Bronchial epithelial cell (primary cell): ENCODE results near the gene SIAE. TPM values are rescaled to one million over a fixed set of nuclear protein-coding genes. Genes with fewer than 3 reads are reported as not detected.
A peak's percentile ranks its signal among the peaks of the same experiment; 100 is the strongest.

Experiments used
- DNase-seq: peaks from one replicate; pipeline ENCODE4 v3.0.0-alpha.2; 2010; ENCODE audit warnings: low read depth
- FAIRE-seq: peaks from 2 replicates; lab custom pipeline; 2011; peaks lifted over from hg19 to GRCh38; lab: Jason Lieb, UNC
- H3K27me3 ChIP-seq: 2 replicates; pipeline ENCODE4 v1.5.1; 2011; ENCODE audit warnings: low read length; ENCODE audit not compliant: control insufficient read depth, insufficient read depth
- H3K36me3 ChIP-seq: 2 replicates; pipeline ENCODE4 v1.5.1; 2011; ENCODE audit warnings: low read length; ENCODE audit not compliant: control insufficient read depth, insufficient read depth
- H3K4me3 ChIP-seq: 2 replicates; pipeline ENCODE4 v1.5.1; 2011; ENCODE audit warnings: mild to moderate bottlenecking, low read depth, low read length, control low read depth
- total RNA-seq: library from RNA; depleted of rRNA; stranded (reverse); fragments of >200 nt; gene quantifications from 2 replicates; pipeline ENCODE4 v1.2.1, GENCODE V29; 2014
- TF ChIP-seq, protein P1 (sequence below): IDR thresholded peaks from 2 replicates; pipeline ENCODE4 v1.5.1; 2011; ENCODE audit warnings: mild to moderate bottlenecking, moderate library complexity, low read length, control low read depth, inconsistent platforms; ENCODE audit not compliant: insufficient read depth, severe bottlenecking

SIAE gene
- total RNA-seq, 1 donor from 2014 or later, result 9.0 TPM

DNA sequence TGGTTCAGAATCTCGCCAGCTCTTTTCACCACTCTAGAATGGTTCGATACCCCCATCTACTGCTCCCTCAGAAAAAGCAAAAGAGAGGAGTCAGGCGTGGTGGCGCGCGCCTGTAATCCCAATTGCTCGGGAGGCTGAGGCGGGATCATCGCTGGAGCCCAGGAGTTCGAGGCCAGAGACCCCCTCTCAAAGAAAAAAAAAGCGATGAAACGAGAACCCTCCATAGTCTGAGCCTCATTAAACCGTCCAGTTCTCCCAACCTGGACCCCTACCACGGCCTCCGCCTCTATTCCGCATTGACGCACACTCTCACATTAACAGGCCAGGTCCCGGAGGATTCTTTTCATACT, 604 bp upstream of the SIAE start:
- no peaks in the 10 kb centered on the region for H3K27me3 ChIP-seq
- peak overlapping the region; percentile 74 for H3K4me3 ChIP-seq
- FAIRE-seq, result no peak
- no peaks in the 10 kb centered on the region for H3K36me3 ChIP-seq
- TF ChIP-seq, protein P1, sequence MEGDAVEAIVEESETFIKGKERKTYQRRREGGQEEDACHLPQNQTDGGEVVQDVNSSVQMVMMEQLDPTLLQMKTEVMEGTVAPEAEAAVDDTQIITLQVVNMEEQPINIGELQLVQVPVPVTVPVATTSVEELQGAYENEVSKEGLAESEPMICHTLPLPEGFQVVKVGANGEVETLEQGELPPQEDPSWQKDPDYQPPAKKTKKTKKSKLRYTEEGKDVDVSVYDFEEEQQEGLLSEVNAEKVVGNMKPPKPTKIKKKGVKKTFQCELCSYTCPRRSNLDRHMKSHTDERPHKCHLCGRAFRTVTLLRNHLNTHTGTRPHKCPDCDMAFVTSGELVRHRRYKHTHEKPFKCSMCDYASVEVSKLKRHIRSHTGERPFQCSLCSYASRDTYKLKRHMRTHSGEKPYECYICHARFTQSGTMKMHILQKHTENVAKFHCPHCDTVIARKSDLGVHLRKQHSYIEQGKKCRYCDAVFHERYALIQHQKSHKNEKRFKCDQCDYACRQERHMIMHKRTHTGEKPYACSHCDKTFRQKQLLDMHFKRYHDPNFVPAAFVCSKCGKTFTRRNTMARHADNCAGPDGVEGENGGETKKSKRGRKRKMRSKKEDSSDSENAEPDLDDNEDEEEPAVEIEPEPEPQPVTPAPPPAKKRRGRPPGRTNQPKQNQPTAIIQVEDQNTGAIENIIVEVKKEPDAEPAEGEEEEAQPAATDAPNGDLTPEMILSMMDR, result no peak
- no peak for DNase-seq

DNA sequence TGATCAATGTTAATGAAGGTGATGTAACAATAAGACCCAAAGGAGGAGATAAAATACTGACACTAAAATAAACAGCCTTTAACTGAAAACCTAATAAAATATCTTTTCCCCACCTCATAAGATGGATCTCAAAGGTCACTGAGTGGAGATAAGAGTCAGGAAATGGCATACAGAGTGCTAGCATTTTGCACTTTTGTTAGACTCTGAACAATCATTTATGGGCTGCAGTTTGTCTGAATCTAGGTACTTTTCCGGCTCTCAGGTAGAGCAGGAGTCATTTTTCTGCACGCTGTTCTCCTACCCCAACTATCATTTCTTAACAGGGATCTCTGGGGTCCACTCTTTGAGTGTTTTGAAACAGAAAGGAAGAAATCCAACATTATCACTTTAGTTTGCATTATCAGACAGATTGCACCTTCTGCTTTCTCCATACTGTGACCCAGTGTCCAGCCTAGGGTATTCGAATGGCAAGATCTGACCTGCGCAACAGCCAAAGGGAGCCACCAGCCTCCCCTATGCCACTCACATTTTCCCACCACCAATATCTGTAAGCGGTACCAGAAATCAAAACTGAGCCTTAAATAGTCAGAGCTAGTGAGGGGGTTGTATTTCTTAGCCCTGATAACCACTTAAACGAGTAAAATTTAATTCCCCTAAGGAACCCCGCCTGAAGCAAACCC, 863 bp downstream of the SIAE start:
- no peak for FAIRE-seq
- DNase-seq, result no peak

DNA sequence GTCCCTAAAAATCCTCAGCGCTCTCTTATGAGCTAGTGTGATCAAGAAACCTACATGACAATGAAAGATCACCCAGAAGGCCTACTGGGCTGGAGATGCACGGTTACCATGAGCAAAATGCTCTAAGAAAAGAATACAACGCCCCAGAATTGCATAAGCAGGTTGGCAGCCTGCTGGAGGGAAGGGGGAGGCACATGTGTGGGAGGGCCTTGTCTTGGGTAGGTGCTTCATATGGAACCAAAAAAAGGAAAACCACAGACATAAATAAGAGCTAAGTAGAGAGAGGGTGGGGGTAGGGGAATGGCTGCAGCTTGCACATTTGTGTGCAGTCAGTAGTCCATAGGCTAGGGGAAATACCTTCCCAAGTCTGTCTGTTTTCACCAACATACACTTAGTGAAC, 2.8 kb downstream of the SIAE start:
- Histone ChIP-seq H3K4me3 (no peak overlapping the region), H3K27me3 (no peaks in the 10 kb centered on the region), H3K36me3 (no peaks in the 10 kb centered on the region)
- TF ChIP-seq, protein P1, result no peak
- DNase-seq (no peak), FAIRE-seq (no peak)

More for the DNA sequence above, 863 bp downstream of the SIAE start:
- Histone ChIP-seq H3K27me3 (no peaks in the 10 kb centered on the region), H3K4me3 (peak overlapping the region; percentile 74), H3K36me3 (no peaks in the 10 kb centered on the region)
- TF ChIP-seq, protein P1, result no peak

DNA sequence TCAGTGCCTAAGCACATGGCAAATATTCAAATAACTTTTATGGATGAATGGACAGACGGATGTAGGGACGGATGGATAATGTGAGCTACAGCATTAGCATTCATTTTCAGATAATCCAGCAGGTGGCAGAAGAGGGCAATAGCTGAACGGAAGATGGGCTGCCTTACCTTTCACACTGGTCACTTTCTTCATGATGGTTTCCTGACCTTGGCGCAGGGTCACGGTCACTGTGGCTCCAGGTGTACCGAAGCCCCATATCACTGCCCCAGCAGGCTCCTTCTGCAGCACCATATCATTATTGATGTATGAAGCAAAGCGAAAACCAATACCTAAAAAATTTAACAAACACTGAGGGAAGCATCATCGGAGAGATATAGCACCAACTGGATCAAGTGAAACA, 4.3 kb downstream of the SIAE start:
- Histone ChIP-seq H3K36me3 (no peaks in the 10 kb centered on the region), H3K4me3 (no peak overlapping the region), H3K27me3 (no peaks in the 10 kb centered on the region)
- peak; percentile 47 for DNase-seq
- TF ChIP-seq, protein P1, result peak; percentile 84
- FAIRE-seq, result no peak

DNA sequence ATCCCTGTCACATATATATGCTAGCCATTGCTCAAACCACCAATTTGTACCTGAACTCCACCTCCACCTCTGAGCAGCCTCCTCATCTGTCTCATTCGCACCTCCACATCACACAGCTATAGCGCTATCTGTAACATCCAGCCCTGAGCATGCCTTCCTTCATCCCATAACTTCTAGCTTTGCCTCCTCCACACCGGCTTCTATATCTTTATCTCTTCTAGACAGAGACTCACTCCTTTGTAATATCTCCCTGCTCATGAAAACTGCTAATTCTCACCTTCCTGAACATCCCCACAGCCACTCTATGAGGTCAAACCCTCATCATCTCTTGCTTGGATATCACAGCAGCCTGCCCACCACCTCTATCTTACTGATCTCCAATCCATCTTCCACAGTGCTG, 5.9 kb downstream of the SIAE start:
- DNase-seq (no peak), FAIRE-seq (no peak)
- no peaks in the 10 kb centered on the region for H3K36me3 ChIP-seq
- TF ChIP-seq, protein P1, result no peak
- H3K27me3 ChIP-seq, result no peaks in the 10 kb centered on the region
- H3K4me3 ChIP-seq, result no peak overlapping the region

DNA sequence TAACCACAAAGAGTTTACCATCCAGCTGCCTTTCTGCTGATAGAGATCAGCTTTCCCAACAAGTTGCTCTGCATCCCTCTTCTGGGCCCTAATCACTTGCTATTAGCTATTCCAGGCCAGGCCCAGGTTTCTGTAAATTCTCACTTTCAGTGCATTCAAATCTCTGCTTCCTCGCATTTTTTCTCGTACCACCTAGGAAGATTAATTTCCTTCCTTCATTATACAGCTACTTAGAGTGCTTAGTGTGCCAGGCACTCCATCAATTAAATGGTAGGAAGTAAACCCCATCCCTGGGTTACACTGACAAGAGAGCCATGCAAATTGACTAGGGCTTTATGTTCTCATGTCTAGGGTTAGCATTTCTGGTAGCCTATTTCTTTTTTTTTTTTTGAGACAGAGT, 9.7 kb downstream of the SIAE start:
- H3K4me3 ChIP-seq, result no peak overlapping the region
- DNase-seq (no peak), FAIRE-seq (no peak)
- no peaks in the 10 kb centered on the region for H3K27me3 ChIP-seq
- H3K36me3 ChIP-seq, result no peaks in the 10 kb centered on the region
- TF ChIP-seq, protein P1, result no peak
